GM21390 (cell line): Measurements from ENCODE around the gene HSPB8.

Experiments
- ATAC-seq: cut with Tn5 transposase; IDR thresholded peaks from one replicate; pipeline ENCODE4 v1.9.1; 2021; ENCODE audit not compliant: unreplicated experiment

HSPB8 gene

DNA sequence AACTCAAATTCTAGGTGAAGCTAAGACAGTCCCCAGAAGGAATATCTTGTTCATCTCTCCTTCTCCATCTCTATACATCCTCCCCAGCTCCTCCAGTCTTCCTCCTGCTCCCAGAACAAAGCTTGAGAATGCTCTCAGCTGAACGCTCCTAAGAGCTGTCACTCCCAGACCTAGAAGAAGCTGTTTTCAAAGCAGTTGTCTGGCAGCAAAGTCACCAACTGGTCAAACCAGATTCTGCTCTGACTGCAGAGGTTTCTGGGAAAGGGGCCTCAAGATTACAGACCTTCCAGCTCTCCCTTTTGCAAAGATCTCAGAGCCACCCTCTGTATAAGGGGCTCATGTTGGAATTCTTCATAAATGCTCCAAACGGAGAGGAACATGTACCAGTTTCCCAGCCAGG is 9.6 kb upstream of the HSPB8 start:
- ATAC-seq: no peak

DNA sequence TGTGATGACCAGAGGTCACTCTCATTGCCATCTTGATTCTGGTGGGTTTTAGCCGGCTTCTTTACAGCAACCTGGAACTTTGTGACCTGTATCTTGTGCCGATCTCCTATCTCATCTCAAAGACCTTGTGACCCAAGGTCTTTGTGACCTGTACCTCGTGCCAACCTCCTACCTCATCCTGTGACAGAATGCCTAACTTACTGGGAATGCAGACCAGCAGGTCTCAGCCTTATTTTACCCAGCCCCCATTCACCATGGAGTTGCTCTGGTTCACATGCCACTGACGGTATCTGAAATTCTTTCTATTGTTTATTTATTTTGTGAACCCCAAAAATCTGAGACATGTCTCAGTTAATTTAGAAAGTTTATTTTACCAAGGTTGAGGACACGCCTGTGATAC is 7.4 kb upstream of the HSPB8 start:
- no peak for ATAC-seq

DNA sequence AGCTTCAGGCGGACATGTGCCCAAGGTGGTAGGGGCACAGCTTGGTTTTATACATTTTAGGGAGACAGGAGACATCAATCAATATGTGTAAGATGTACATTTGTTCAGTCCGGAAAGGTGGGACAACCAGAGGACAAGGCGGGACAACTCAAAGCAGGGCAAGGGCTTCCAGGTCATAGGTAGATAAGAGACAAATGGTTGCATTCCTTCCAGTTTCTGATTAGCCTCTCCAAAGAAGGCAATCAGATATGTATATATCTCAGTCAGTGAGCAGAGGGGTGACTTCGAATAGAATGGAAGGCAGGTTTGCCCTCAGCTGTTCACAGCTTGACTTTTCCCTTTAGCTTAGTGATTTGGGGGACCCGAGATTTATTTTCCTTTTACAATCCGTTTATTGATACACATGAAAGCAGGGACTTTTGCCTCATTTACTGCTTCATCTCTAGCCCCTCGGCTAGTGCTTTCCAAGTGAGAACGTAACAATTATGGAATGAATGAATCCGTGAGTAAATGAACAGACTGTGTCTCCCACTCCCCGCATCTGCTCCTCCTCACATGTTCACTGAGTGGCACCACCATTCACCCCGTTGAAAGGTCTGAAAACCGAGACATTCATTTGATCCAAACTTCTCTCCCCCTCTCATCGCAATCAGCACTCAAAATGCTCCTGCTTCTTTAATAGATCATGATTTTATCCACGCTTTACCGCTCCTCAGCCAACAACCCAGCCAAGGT is 6.9 kb upstream of the HSPB8 start:
- no peak for ATAC-seq

DNA sequence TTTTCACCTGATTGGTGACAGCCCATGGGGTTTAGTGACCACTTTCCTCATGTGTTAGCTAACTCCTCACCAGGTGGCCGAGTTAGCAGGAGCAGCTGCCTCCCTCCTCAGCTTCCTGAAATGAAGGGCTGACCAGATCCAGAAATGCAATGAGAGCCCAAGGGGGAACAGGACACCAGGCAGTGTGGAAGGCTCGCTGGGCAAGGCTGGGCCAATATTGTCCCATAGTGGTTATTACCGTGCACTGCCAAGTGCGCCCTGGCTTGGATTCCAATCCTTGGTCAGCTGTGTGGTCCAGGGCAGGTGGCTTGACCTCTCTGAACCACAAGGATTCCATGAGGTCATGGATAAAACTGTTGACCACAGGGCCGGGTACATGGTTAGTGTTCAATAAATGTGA is 3.6 kb upstream of the HSPB8 start:
- ATAC-seq: no peak

DNA sequence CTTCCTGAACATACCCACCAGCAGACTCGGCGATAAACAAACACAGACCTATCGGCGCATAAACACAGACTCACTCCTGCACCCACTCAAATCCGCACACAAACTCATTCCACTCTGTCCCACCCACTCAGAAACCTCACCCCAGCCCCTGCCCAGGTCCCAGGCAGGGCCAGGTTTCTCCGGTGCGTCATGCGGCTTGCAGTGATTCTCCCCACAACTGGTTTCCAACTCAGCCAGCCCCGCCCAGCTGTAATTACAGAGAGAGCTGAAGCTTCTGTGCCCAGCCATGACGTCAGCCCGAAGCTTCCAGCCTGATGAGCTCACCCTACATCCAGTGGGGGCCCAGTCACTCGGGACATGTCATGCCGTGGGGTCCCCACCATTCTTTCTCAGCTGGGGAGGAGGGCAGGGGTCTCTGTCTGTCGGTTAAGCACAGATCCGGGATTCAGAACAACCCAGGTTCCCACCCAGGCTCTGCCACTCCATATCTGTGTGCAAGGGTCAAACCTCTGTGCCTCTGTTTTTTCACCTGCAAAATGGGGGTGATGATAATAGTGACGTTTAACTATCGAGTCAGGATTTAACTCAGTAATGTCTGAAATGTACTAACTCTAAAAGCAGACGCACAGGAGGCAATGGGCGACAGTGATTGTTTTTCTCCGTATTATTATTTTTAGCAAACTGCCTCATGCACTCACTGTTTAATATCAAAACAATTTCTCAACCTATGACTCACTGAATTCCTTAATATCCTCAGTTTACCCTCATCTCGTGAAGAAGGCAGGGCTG is 2.3 kb upstream of the HSPB8 start:
- ATAC-seq: no peak

DNA sequence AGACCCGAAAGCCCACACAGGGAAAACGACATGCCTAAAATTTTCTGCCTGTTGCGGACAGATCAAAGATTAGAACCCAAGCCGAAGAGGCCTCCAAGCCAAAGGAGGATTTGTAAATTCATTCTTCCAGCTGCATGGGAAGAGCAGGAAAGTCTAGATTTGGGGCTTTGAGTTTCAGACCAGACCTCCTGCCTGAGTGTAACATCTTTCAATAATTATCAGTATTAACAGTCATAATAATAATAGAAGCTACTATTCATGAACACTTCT is 1.7 kb upstream of the HSPB8 start:
- no peak for ATAC-seq

DNA sequence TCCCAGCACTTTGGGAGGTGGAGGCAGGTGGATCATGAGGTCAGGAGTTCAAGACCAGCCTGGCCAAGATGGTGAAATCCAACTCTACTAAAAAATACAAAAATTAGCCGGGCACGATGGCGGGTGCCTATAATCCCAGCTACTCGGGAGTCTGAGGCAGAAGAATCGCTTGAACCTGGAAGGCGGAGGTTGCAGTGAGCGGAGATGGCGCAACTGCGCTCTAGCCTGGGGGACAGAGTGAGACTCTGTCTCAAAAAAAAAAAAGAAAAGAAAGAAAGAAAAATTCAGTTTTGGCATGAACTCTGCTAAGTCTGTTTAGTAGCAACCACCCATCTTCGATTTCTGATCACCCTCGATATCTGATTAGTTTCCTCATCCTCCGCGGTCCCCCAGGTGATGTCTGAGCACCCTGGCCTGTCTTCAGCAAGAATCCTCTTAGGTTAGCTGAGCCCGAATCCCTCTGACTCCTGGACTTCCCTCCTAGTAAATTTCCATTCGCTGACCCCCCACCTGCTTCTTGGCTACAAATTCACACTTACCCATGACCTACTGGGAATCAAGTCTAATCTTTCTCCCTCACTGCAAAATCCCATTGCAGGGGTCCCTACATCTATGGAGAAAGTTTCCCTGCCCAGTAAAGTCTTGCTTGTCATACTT is 879 bp upstream of the HSPB8 start:
- ATAC-seq: no peak

DNA sequence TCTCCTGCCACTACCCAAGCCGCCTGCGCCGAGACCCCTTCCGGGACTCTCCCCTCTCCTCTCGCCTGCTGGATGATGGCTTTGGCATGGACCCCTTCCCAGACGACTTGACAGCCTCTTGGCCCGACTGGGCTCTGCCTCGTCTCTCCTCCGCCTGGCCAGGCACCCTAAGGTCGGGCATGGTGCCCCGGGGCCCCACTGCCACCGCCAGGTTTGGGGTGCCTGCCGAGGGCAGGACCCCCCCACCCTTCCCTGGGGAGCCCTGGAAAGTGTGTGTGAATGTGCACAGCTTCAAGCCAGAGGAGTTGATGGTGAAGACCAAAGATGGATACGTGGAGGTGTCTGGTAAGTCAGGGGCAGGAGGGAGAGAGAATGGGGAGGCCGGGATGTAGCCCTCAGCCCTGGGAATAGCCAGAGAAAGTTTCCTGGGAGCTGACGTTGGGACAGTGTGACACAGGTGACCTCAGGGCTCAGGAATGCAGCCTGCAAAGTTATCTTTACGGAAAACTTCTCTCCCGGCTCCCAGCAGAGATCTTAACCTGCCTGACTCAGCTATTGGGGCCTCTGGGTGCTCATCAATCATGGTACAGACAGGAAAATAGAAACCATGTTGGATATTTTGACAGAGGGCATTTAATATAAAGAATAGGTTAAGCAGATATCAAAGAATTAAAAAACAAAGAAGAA is 747 bp downstream of the HSPB8 start:
- no peak for ATAC-seq

DNA sequence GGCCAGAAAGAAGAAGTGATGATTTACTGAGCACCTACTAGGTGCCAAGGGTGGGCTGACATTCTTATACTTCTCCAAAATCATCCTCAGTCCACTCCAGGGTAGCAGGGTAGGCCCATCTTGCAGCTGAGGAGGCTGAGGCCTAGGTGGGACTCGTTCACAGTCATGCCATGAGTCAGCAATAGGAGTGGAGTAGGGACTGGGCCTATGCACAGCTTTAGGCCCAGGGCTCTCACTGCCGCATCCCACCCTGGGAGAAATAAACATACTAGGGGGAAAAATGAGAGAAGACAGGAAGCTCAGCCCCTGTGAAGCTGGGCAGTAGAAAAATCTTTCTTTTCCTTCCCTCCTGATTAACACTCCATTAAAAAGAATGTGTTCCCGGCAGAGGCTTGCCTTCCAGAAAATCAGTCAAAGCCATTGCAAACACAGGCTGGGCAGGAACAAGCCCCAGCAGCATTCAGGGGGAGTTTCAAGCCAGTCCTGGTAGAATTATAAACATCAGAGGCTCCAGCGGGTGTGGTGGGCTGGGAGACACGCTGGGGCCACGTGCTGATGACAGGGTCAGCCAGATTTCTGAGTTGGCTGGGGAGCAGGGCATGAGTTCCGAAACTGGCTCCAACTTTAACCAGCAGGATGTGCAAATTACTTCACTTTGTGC is 1.8 kb downstream of the HSPB8 start:
- ATAC-seq: no peak

DNA sequence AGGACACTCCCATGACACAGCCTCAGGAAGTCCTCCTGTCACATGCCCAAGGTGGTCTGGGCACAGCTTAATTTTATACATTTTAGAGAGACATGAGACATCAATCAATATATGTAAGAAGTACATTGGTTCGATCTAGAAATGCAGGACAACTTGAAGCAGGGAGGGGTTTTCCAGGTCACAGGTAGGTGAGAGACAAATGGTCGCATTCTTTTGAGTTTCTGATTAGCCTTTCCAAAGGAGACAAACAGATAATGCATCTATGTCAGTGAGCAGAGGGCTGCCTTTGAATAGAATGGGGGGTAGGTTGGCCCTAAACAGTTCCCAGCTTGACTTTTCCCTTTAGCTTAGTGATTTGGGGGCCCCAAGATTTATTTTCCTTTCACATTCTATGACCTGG is 2.5 kb downstream of the HSPB8 start:
- no peak for ATAC-seq

DNA sequence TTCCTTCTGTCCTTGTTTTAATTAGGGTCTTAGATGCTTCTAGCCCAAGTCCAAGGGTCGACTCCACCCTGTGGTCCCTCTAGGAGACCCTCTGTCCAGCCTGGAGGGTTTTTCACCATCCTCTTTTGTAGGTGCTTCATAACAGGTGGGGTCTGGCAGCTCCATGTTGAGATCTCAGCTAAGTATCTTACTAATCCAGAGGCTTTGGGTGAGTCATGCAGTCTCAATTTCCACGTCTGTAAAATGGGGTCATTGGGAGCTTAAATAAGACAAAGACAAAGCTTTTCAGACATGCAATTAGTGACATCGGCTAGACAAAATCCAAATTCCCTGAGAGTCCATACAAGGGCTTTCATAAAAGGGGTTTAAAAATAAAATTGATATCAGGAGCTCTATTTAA is 3.2 kb downstream of the HSPB8 start:
- no peak for ATAC-seq

DNA sequence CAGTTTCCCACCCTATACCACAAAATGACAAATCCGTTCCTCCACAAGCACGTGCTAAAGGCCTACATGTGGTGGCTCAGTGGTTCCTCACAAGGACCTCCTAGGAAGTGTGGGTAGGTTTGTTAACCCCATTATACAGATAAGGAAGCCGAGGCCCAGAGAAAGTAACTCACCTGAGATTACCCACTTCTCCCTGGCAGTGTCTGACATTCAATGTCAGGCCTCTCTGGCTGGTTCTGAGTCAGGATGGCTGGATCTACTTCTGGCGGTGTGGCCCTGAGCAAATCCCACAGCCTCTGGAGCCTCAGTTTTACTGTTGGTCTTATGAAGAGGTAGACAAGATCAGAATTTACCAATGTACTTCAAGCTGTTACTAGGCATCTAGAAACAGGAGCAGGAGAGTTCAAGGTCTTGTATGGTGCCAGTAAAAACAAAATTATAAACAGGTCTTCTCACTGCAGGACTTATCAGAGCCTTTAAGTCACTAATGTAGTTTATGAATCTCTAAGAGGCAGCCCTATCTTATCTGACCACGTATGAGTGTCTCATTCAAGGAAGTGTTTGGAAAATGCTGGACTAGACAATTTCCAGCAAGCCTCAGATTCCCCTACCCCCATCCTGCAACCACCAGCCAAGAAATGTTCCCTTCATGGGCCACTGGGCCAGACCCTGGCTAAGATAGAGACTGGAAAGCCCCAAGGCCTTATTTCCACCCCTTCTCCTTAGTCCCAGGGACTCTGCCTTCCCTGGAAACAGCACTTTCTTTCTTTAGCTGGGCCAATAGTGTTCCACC is 4.2 kb downstream of the HSPB8 start:
- ATAC-seq: no peak

DNA sequence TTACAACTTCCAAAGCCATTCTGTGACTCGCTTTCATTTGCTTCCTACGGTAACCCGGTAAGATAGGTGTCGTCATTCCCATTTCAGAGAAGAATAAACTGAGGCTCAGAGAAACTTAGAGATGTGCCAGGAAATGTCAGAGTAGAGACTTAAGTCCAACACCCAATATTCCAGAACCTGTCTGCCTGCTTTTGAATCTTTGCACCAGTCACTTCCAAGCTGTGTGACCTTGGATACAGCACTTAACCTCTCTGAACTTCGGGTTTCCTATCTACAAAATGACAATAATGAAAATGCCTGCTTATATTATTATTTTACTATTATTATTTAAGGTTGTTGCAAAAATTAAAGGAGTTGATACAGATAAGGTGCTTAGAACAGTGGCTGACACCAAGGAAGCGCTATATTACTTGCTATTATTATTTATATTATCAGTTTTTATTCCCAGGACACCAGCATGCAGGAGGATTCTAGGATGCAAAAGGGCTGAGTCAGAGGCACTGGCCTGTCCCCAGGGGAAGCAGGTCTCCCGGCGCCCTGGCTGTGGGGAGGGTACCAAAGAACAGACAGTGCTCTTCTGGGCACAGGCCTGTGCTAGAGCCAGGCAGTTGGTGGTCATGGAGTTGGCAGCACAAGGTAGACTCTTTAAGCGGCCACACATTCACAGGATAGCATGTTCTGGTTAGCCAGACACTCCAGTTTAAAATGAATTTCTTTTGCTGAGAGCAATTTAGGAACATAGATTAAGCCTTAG is 5.4 kb downstream of the HSPB8 start:
- ATAC-seq: no peak

DNA sequence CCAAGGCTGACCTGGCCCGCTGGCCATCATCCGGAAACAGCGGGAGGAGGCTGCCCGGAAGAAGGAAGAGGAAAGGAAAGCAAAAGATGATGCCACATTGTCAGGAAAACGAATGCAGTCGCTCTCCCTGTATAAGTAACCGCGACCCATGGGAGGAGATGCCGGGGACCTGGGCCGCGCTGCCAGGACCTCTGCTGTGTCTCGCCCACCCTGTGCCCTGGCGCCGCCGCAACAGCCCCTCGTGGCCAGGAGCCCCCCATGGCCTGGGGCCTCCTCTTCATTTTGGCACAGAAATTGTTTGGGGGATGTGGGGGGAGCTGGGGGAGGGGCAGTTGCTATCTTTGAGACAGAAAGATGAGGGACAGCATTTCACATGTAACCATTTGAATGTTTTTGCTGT is 16.5 kb downstream of the HSPB8 start:
- ATAC-seq: no peak

DNA sequence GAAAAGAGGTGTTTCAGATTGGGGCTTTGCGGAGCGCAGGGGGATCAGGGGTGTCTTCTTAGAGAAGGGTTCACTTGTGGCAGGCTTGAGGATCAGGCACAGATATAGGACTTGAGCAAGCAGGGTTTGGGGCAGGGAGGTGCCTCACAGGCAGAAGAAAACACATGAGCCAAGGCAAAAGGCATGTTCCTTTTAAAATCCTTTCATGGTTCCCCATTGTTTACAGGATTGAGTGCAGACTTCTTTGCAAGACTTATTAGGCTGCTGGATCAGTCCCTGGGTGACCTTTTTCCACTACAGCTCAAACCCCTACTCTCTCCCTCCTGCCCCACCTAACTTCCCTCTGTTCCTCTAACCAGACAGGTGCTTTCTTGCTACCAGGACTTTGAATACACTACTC is 19.7 kb downstream of the HSPB8 start:
- no peak for ATAC-seq

DNA sequence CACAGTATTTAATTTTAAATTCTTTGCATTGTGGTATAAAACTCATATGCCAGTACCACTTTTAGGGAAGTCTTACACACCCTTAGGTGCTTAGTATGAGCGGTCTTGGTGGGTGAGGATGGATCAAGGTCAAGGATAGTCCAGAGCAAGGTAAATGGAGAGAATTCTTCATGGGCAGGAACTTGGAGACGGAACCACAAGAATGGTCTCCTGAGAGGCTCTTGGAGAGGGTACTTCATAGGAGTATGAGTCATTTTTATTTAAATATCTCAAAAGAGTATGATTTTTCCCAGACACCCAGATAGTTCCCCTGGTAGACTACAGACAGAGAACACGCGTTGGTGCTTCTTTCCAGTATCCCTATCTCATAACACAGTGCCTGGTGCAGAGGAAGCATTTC is 21.9 kb downstream of the HSPB8 start:
- ATAC-seq: no peak

DNA sequence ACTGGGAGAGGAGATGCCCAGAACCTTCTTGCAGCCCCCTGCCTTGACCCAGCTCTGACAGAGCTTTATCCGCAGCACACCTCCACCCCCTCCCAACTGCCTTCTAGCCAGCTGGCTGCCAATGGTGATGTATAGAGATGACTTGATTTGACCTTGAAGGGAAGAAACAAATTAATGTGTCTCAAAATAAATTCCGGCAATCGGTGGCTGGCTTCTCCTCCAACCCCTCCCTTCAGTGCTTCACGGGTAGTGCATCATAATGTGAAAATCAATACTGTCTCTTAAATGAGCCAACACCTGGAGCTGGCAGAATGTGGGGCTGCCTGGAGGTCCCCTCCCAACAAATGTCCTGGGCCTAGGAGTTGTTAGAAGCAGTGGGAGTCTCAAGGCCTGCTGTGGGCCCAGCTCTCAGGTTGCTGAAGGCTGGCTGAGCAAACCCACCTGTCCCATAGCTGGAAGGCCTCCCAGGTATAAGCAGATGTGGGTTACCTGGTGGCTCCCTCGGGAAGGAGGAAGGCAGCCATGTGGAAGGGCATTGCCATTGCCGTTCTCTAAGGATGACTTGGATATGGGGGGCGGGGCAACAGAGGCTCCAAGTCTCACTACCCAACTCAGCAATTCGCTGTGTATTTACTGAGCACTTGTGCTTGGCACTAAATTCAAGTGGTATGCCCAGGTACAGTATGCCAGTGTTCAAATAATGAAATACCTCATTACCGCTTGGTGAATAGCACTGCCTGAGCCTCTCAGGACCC is 23.2 kb downstream of the HSPB8 start:
- no peak for ATAC-seq

DNA sequence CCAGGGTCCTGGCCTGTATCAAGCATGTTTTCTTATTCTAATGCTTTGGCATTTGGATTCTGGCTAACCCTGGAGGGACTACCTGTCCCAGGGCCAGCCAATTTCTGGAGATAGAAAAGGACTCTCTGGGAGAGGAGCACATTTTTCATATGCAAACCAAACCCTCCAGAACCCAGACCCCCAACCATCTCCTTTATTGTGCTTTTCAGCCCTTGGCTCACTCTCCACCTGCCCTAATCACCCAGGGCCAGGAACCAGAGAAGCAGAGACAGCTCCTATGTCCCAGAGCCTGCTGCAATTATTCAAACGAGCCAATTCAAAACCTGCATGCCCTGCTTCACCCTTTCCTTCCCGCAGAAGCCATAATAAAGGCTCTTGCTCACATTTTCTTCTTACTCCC is 23.8 kb downstream of the HSPB8 start:
- ATAC-seq: no peak

DNA sequence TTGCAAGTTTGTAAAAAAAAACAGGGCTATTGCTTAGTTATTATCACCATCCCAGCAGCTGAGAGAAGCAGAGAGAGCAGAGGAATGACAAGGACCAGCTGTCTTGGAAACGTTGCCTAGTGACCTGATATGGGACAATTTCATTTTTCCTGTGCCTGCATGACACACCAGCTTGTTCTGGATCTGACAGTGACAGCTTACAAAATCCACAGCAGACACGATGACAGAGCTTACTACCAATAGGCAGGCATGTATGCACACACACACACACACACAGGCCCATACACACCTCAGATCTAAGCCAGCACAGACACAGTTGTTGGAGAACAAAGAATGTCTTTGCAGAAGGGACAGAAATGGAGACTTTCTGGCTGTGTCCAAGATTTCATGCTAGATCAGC is 25.4 kb downstream of the HSPB8 start:
- ATAC-seq: no peak
